GM21367 (cell line): ENCODE results near the gene DLL4.

ENCODE experiments used
- ATAC-seq: cut with Tn5 transposase; IDR thresholded peaks from one replicate; pipeline ENCODE4 v1.9.1; 2021; ENCODE audit not compliant: unreplicated experiment

DLL4 gene

DNA sequence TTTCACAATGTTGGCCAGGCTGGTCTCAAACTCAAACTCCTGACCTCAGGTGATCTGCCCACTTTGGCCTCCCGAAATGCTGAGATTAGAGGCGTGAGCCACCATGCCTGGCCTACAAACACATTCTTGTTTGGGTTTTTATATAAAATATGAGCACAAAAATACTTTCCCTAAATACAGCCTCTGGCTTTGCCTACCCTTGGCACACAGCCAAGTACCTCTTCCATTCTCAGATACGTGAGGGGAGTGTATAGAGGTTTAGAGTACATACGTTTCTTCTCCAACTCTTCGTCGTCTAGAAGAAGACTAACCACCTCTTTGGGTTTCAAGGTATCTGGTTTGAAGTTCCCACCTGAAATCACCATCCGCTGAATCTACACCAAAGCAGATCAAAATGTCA lies 57.7 kb downstream of the DLL4 start:
- ATAC-seq, result no peak

DNA sequence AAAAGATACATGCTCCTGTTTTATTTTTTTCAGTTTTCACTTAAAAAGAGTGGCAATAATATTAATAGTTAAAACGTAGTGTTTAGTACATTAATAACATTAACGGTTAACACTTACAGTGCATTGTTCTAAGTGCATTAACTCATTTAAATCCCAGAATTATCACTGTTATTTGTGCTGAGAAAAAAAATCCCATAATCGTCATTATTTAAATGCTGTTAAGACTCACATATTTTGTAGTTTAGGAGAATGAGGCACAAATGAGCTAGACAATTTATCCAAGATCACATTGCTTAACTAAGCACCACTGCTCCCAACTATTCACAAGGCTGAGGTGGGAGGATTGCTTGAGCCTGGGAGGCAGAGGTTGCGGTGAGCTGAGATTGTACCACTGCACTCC lies 59.0 kb downstream of the DLL4 start:
- no peak for ATAC-seq
